GM12874 (cell line): Measurements from ENCODE around the gene NCOA7.

ENCODE experiments used
- TF ChIP-seq, protein P1 (sequence below): IDR thresholded peaks from 2 replicates; pipeline ENCODE4 v1.5.1; 2011; ENCODE audit warnings: low read depth, mild to moderate bottlenecking, control low read depth, low read length, moderate library complexity; ENCODE audit not compliant: insufficient read depth

Gene NCOA7

DNA sequence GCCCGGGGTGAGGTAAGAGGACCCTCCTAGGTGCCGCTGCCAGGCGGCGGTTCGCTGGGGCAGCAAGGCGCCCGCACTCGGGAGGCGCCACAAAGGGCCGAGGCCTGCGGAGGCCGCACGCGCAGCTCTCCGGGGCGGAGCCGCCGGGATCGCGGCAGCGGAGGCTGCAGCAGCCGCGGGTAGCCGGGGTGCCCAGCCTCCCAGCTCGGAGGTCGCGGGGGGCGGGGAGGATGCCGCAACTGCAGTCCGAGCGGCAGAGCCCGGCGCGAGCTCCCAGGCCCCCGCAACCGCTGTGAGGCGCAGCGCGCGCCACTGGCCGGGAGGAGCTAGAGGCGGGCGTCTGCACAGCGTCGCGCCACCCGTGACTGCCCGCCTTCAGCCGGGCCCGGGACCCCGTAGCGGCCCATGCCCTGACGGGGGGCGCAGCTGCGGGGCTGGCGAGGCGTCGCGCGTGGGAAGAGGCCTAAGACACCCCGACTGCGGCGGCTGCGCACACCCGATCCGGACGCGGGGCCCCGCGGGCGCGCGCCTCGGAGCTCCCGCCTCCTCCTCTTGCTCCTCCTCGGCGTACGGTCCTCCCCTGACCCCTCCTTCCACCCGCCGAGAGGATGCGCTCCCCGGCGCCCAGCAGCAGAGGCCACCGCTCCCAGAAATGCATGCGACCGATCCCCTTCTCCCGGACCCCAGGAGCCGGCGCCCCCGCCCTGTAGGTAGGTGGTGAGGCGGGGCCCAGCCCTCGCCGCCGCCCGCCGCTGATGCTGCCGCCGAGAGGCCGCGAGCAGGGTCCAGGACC is at the start of gene NCOA7:
Gene NCOA7, plus strand, starts transcription at position 603 of the 793 bp plus-strand sequence. CDS start 24,395 bp downstream, outside the sequence.
- TF ChIP-seq, protein P1, sequence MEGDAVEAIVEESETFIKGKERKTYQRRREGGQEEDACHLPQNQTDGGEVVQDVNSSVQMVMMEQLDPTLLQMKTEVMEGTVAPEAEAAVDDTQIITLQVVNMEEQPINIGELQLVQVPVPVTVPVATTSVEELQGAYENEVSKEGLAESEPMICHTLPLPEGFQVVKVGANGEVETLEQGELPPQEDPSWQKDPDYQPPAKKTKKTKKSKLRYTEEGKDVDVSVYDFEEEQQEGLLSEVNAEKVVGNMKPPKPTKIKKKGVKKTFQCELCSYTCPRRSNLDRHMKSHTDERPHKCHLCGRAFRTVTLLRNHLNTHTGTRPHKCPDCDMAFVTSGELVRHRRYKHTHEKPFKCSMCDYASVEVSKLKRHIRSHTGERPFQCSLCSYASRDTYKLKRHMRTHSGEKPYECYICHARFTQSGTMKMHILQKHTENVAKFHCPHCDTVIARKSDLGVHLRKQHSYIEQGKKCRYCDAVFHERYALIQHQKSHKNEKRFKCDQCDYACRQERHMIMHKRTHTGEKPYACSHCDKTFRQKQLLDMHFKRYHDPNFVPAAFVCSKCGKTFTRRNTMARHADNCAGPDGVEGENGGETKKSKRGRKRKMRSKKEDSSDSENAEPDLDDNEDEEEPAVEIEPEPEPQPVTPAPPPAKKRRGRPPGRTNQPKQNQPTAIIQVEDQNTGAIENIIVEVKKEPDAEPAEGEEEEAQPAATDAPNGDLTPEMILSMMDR, result no peak

GRCh38 chr6:125741336-125741735 is 49.4 kb upstream of the NCOA7 start:
- TF ChIP-seq, protein P1, result no peak

DNA sequence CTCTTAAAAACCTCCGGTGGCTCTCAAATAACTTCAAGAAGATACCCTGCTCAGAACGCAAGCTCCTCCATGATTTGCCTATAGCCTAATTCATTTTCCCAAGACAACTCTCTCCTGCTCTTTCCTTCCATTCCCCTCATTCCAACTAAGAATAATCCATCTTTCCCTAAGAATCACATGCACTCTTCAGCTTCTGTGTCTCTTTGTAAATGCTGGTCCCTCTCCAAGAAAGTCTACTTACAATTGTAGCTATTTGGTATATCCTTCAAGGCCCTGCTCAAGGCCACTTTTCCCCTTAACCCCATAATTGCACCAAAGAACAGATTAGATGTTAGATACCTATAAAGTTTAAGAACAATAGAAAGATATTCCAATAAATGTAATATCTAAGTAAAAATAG is 48.7 kb upstream of the NCOA7 start:
- TF ChIP-seq, protein P1, result no peak

DNA sequence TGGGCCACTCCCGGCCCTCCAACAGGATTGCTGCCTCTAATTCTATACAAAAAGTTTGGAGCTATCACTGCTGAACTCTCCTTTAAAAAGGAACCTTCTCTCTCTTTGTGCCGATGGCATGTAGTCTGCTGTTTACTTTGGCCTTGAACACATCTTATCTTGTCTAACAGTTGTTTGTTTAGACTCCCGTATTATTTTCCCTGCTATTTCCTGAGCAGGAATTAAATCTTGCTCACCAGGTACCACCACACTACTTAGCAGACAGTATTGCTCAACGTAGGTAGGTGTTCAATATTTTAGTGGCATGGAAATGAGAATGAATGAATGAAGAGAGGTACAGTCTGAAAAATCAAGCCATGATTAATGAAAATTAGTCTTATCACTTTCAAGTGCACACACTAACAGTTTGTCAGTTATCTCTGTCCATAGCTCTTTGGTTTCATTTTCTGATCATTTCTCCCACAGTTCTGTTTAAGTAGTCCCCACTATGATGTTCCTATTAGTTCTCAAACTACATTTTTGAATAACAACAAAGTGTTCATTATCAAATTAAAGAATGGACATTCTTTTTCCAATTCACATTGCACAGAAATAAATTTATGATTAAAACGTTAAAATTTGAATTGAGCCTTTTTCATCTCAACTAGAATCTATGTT is 48.2 kb upstream of the NCOA7 start:
- TF ChIP-seq, protein P1, result no peak

DNA sequence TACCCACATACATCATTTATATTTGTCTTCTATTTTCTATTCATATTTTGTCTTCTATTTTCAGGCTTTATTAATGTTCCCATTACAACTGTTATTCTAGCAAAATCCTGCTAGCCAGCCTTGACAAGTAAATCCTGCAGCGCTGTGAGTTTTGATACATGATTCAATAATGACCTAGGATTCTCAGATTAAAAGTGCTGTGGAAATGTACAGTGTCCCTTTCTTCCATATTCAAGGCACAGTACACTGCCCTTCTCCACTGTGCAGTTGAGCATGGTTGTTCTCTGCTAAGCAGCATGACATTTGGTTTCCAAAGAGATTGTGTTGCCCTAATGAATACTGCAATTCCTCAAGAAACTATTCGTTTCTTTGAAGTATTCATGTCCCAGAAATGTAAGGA is 47.2 kb upstream of the NCOA7 start:
- TF ChIP-seq, protein P1, result no peak

GRCh38 chr6:125745281-125746018 is 45.3 kb upstream of the NCOA7 start:
- TF ChIP-seq, protein P1, result no peak

GRCh38 chr6:125746019-125746414 is 44.7 kb upstream of the NCOA7 start:
- TF ChIP-seq, protein P1, result no peak
